Measurements from ENCODE around the gene HSD11B1. TPM values are rescaled to one million over a fixed set of nuclear protein-coding genes. Genes with fewer than 3 reads are reported as not detected.

Gene HSD11B1
- total RNA-seq, 1 experiment from 2014 or later = not detected

- no peak for DNase-seq (ENCODE audit: extremely low read depth, low read depth)
These were observed 47.1 kb downstream of the HSD11B1 start for GRCh38 chr1:209751627-209752231.

DNA sequence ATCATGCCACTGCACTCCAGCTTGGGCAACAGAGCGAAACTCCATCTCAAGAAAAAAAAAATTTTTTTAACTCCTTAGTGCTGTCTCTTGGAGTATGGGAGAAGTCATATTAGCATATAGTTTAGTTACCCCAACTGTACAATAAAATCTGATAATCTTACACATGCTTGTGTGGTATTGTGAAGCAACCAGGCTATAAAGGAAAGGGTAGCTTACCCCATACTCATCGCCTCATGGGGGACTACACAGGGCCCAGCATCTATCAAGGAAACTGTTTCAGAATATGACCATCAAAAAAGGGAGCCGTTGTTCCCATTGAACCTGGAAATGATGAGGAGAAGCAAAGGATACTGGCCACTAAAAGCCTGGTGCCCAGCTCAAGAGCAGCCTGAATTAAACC lies 48.2 kb downstream of the HSD11B1 start:
- DNase-seq (ENCODE audit: extremely low read depth, low read depth) = no peak

DNA sequence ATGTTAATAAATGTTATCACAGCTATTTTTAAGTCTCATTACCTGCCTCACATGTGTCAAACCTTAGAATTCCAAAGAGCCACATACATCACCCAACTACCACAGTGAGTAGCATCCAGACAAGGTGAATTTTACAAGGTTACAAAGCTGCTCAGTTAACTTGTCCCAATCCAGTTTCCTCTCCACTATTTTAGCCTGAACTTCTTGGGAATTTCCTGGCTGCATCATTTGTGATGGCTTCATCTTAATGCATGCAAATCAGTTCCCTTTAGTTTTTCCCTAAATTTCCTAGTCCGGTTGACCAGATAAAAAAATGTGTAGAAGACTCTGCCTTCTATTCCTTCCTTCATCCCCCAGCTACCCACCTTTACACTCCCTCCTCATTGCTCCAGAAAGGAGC lies 50.6 kb downstream of the HSD11B1 start:
- no peak for DNase-seq (ENCODE audit: extremely low read depth, low read depth)

DNA sequence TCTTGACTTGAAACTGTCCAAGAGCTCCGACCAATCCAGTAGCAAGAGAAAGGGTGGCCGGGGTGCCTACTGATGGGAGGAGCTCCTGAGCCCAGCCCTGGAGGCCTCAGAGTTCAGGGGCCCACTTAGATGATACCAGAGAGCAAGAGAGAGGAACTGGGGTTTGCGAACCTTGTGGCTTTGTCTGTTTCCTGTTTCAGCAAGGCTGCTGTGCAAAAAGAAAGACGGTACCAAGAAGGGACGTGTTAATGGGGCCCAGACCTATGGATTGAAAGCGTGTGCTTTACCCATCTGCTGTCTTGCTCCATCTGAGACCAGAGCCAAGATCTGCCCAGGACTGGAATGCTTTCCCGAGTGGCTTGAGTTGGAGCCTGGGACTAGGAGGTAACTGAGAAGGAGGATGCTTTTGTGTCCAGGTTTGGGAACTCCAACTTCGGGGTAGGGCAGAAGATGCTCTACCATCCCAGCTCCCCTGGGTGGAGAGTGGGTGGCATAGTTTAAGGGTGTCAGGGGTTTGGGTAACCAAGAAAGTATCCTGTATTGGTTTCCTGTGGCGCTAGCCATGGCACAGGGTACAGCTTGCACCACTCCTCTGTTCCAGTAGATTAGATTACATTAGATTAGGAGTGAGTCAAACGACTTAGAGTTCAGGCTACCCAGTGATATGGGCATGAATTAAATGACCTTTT lies 51.4 kb downstream of the HSD11B1 start, which contains the start of gene TRAF3IP3:
TRAF3IP3 (plus strand) TSS at position 128 of the 689 bp plus-strand sequence. CDS start 3,987 bp downstream, outside the sequence.
- no peak for DNase-seq (ENCODE audit: extremely low read depth, low read depth)

GRCh38 chr1:209756615-209757445 lies 52.2 kb downstream of the HSD11B1 start:
- DNase-seq (ENCODE audit: extremely low read depth, low read depth) = no peak

DNA sequence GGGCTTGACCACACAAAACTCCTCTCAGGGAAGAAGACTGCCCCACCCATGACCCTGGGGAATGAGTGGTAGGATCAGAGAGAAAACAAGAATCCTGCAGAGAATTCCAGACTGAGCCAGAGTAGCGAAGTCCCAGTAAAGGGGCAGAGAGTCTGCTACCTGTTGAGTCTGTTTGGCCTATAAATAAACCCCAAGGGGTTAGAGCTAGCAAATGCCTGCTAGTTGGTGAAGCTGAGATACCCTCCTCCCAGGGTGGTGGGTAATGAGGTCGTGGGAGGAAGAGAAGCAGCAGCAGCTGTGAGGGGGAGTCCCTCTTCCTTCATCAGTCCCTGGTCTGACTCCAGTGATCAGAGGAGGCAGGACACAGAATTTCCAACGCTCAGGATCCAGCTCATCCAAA lies 53.8 kb downstream of the HSD11B1 start:
- no peak for DNase-seq (ENCODE audit: extremely low read depth, low read depth)

DNA sequence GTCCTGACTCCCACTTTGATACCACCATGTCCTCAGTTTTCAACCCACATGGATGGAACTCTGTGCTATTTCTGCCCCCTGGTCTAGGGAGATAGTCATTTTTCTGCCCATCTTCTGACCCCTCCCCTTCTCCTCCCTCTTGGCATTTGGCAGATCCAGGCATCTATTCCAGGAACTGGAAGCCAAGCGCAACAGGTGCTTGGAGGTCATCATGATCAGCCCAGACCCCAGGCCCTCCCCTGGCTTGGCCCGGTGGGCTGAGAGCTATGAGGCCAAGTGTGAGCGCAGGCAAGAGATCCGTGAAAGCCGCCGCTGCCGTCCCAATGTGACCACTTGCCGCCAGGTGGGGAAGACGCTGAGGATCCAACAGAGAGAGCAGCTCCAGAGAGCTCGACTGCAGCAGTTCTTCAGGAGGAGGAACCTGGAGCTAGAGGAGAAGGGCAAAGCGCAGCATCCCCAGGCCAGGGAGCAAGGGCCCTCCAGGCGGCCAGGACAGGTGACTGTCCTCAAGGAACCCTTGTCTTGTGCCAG lies 55.2 kb downstream of the HSD11B1 start:
- no peak for DNase-seq (ENCODE audit: extremely low read depth, low read depth)

- DNase-seq (ENCODE audit: extremely low read depth, low read depth) = no peak
These were observed 56.5 kb downstream of the HSD11B1 start for GRCh38 chr1:209761011-209761635.

DNA sequence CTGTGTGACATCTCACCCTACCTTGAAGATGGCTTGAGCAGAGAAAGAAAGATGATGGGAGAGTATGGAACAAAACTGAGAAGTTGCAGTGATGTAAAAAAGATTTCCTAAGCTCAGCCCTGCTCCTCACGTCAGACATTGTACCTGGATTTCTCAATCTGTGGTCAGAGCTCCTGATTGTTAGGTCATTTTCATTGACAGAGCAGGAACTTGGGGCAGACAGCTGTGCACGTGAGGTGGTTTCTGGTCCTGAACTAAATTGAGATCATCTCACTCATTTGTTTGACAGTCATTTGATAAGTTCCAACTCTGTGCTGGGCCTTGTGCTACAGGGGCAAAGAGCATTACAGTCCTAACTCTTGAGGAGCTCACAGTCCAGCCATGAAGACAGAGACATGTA lies 61.4 kb downstream of the HSD11B1 start:
- DNase-seq (ENCODE audit: extremely low read depth, low read depth) = no peak

GRCh38 chr1:209767096-209767495 lies 62.5 kb downstream of the HSD11B1 start:
- no peak for DNase-seq (ENCODE audit: extremely low read depth, low read depth)

DNA sequence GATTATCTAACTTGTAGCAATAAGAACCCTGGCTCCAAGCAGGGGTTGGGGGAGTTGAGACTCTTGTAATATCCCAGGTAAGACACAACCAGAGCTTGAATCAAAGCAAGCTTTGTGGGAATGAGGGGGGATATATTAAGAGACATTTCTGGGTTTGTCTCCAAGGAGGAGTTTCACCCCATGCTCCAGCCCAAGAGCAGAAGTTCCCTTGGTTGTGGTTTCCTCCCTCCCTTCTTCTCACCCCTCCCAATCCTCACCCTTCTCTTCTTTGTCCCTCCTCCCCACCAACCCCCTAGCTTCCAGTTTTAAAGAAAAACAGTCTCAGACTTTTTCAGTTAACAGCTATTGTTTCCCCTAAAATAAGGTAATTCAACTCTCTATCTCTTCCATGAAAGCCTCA lies 63.1 kb downstream of the HSD11B1 start:
- no peak for DNase-seq (ENCODE audit: extremely low read depth, low read depth)

- no peak for DNase-seq (ENCODE audit: extremely low read depth, low read depth)
These were observed 63.7 kb downstream of the HSD11B1 start for GRCh38 chr1:209768354-209768774.

GRCh38 chr1:209769171-209769904 lies 64.7 kb downstream of the HSD11B1 start:
- DNase-seq (ENCODE audit: extremely low read depth, low read depth) = no peak

GRCh38 chr1:209769971-209770370 lies 65.3 kb downstream of the HSD11B1 start:
- DNase-seq (ENCODE audit: extremely low read depth, low read depth) = no peak

GRCh38 chr1:209770636-209771415 lies 66.2 kb downstream of the HSD11B1 start:
- DNase-seq (ENCODE audit: extremely low read depth, low read depth) = no peak

- no peak for DNase-seq (ENCODE audit: extremely low read depth, low read depth)
These were observed 67.5 kb downstream of the HSD11B1 start for GRCh38 chr1:209772126-209772525.

GRCh38 chr1:209774592-209774991 lies 69.9 kb downstream of the HSD11B1 start:
- DNase-seq (ENCODE audit: extremely low read depth, low read depth) = no peak

DNA sequence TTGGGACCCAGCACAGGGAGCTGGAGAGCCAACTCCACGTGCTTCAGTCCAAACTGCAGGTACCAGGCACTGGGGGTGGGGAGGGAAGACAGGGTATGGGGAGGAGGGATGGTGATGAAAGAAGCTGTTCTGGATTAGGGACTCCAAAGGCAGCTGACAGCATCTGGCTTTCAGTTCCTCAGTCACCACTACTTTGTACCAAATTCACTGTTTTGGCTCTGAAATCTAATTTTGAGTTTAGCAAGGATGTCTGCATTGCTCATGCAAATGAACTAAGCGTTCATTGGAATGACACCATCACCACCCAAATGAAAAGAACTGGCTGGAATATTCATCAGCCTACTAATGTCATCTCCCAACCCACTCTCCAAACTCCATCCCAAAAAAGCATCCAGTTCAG lies 71.0 kb downstream of the HSD11B1 start:
- DNase-seq (ENCODE audit: extremely low read depth, low read depth) = no peak

DNA sequence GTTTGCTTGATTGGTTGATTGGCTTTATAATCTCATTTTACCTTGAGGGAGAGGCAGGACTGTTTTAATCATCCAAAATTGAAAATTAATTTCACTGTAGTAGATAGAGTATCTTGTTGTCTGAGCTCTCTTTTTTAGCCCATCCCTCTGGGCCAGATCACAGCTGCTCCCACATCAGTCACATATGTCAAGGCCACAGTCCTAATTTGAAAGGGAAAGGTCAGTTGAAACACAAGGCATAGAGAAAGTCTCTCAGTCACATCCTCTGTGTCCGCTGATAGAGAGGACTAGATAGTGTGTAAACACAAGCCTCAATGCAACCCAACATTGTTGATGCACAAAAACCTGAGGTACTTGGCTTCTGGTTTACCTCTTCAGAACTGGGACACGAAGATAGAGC lies 72.9 kb downstream of the HSD11B1 start:
- no peak for DNase-seq (ENCODE audit: extremely low read depth, low read depth)
